Caco-2 (cell line): ENCODE data around the gene PABPN1. TPM values are rescaled to one million over a fixed set of nuclear protein-coding genes. Genes with fewer than 3 reads are reported as not detected.
A peak's percentile ranks its signal among the peaks of the same experiment; 100 is the strongest.

Experiments
- BruUV-seq: library from RNA; stranded (reverse); fragments of 400-500 nt; replicated peaks from 2 replicates; lab custom pipeline; 2021; lab: Mats Ljungman, UMichigan
- CTCF ChIA-PET: fragments of 300-600 bp; sonication (Branson Sonifier 250); formaldehyde crosslinking; loops from one replicate; lab custom pipeline; 2022; ENCODE audit warnings: antibody characterized with exemption; lab: Charles Lee
- POLR2A ChIA-PET: fragments of 300-600 bp; sonication (Branson Sonifier 250); formaldehyde crosslinking; loops from one replicate; lab custom pipeline; 2022; ENCODE audit warnings: antibody characterized with exemption; lab: Charles Lee
- DNase-seq, 2 experiments: peaks; one replicate each; pipeline versions ENCODE4 v3.0.0 to v3.0.0-alpha.2; 2020 to 2022
- H3K27me3 ChIP-seq: replicated peaks from 2 replicates; pipeline ENCODE4 v1.6.0; 2011; ENCODE audit warnings: low read length; ENCODE audit not compliant: control insufficient read depth, insufficient read depth
- H3K36me3 ChIP-seq: 2 replicates; pipeline ENCODE4 v1.5.1; 2011; ENCODE audit warnings: low read length; ENCODE audit not compliant: control insufficient read depth, insufficient read depth
- H3K4me1 ChIP-seq: fragments of 250-450 bp; sonication (Bioruptor Pico); 2 replicates; pipeline ENCODE4 v1.5.1; 2020; ENCODE audit warnings: mild to moderate bottlenecking
- H3K4me3 ChIP-seq: 2 replicates; pipeline ENCODE4 v1.5.1; 2011; ENCODE audit warnings: low read depth, mild to moderate bottlenecking, control low read depth, low read length
- H3K9me3 ChIP-seq: fragments of 250-450 bp; sonication (Bioruptor Pico); 2 replicates; pipeline ENCODE4 v1.5.1; 2020; ENCODE audit warnings: mild to moderate bottlenecking, moderate library complexity
- H3K27ac Mint-ChIP-seq: one replicate; pipeline ENCODE4 v1.8.0; 2022; ENCODE audit warnings: mixed read lengths; ENCODE audit not compliant: unreplicated experiment
- H3K27me3 Mint-ChIP-seq: one replicate; pipeline ENCODE4 v1.8.0; 2022; ENCODE audit warnings: mixed read lengths; ENCODE audit not compliant: insufficient read depth, unreplicated experiment
- H3K36me3 Mint-ChIP-seq: one replicate; pipeline ENCODE4 v1.8.0; 2022; ENCODE audit warnings: mild to moderate bottlenecking, mixed read lengths; ENCODE audit not compliant: insufficient read depth, unreplicated experiment
- H3K4me1 Mint-ChIP-seq: one replicate; pipeline ENCODE4 v1.8.0; 2022; ENCODE audit warnings: low read depth, mixed read lengths; ENCODE audit not compliant: unreplicated experiment
- H3K4me3 Mint-ChIP-seq: one replicate; pipeline ENCODE4 v1.8.0; 2022; ENCODE audit warnings: mild to moderate bottlenecking, moderate library complexity, mixed read lengths; ENCODE audit not compliant: unreplicated experiment
- H3K9me3 Mint-ChIP-seq: one replicate; pipeline ENCODE4 v1.8.0; 2022; ENCODE audit warnings: mixed read lengths; ENCODE audit not compliant: unreplicated experiment
- intact Hi-C: fragments of 100-400 bp; cut with micrococcal nuclease; formaldehyde crosslinking; loops from one replicate; pipeline ENCODE4 v1.10.0; 2022; ENCODE audit not compliant: unreplicated experiment
- total RNA-seq: library from RNA; stranded (reverse); gene quantifications from 2 replicates; pipeline ENCODE4 v1.2.3, GENCODE V29; 2022
- TF ChIP-seq, protein P1 (sequence below), 2 experiments: fragments of 200-600 bp in 1 of 2; IDR thresholded peaks; 1 replicate in 1 of 2; 2 replicates in 1 of 2; pipeline versions ENCODE4 v1.5.1 to v1.8.0; 2011 to 2022; ENCODE audit warnings: antibody characterized with exemption in 1 of 2, control low read depth in 1 of 2, inconsistent platforms in 1 of 2, low read depth in 1 of 2, low read length in 1 of 2, mild to moderate bottlenecking in 1 of 2, moderate library complexity in 1 of 2; ENCODE audit not compliant: insufficient read depth in 1 of 2, severe bottlenecking in 1 of 2, unreplicated experiment in 1 of 2

Gene PABPN1
- total RNA-seq, 1 experiment from 2014 or later = 202 TPM

- H3K36me3 Mint-ChIP-seq = no peaks in the 10 kb centered on the region
- ChIA-PET CTCF (no interaction called here), POLR2A (no interaction called here)
- H3K9me3 Mint-ChIP-seq = no peaks in the 10 kb centered on the region
- H3K4me3 Mint-ChIP-seq = no peak overlapping the region
- TF ChIP-seq, protein P1, sequence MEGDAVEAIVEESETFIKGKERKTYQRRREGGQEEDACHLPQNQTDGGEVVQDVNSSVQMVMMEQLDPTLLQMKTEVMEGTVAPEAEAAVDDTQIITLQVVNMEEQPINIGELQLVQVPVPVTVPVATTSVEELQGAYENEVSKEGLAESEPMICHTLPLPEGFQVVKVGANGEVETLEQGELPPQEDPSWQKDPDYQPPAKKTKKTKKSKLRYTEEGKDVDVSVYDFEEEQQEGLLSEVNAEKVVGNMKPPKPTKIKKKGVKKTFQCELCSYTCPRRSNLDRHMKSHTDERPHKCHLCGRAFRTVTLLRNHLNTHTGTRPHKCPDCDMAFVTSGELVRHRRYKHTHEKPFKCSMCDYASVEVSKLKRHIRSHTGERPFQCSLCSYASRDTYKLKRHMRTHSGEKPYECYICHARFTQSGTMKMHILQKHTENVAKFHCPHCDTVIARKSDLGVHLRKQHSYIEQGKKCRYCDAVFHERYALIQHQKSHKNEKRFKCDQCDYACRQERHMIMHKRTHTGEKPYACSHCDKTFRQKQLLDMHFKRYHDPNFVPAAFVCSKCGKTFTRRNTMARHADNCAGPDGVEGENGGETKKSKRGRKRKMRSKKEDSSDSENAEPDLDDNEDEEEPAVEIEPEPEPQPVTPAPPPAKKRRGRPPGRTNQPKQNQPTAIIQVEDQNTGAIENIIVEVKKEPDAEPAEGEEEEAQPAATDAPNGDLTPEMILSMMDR (IDR thresholded peaks at IDR 0.05; ENCODE audit: insufficient read depth in 1 of 2, low read depth in 1 of 2, low read length in 1 of 2, severe bottlenecking in 1 of 2, unreplicated experiment in 1 of 2) = no peak
- H3K27me3 ChIP-seq = no peaks in the 10 kb centered on the region
- BruUV-seq = no TSS peak
- H3K9me3 ChIP-seq = no peaks in the 10 kb centered on the region
- H3K4me3 ChIP-seq = no peak overlapping the region
- peaks cover 10% of the 10 kb centered on the region for H3K27me3 Mint-ChIP-seq
- no peak for DNase-seq
- H3K4me1 ChIP-seq = peaks cover 3% of the 10 kb centered on the region; the same call in 1 of the 2 replicates
- H3K36me3 ChIP-seq = no peaks in the 10 kb centered on the region
- peaks cover 13% of the 10 kb centered on the region for H3K4me1 Mint-ChIP-seq
- intact Hi-C loops = no loop called here
- no peak overlapping the region for H3K27ac Mint-ChIP-seq
These were observed 28.0 kb downstream of the PABPN1 start for GRCh38 chr14:23349156-23349845.

DNA sequence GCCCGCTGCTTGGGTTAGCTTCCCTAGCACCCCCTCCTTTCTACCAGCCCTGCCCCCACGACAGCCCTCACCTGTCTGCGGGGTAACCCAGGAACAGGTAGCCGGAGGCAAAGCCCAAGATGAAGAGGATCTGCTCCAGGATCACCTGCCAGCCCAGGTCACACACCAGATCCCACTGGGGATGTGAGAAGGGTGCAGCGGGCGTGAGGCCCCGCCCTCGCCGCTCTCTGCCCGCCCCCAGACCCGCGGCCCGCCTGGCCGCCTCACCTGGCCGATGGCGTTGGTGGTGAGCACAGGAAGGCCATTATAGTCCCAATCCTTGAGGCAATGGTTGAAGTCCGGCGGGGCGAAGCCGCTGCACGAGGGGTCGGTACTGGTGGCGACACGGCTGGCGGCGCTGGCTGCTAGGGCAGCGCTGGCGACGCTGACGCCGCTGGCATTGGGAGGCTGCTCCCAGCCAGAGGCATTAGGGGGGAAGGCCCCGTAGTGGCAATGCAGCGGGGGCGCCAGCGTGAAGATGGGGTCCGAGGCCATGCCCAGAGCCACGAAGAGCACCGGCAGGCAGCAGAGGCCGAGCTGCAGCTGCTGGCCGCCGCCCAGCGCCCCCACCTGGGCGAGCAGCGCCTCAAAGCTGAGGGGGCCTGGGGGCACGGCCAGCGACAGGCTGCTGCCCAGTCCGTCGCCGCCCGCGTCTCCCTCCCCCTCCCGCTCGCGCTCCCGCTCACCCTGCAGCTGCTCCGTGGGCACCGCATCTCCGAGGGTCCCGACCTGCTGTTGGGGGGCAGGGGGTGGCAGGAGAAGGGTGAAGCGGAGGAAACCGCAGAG lies 30.6 kb downstream of the PABPN1 start:
- BruUV-seq = no TSS peak
- H3K9me3 Mint-ChIP-seq = no peaks in the 10 kb centered on the region
- Histone ChIP-seq H3K36me3 (no peaks in the 10 kb centered on the region), H3K27me3 (no peaks in the 10 kb centered on the region), H3K4me3 (peak overlapping the region; percentile 53), H3K4me1 (0 out of 2 replicates have a peak, but pooled peaks cover 3% of the 10 kb centered on the region), H3K9me3 (no peaks in the 10 kb centered on the region)
- H3K4me3 Mint-ChIP-seq = peak overlapping the region; percentile 71
- no peaks in the 10 kb centered on the region for H3K36me3 Mint-ChIP-seq
- ChIA-PET CTCF (interaction anchor here (0.6 to 1.2 kb wide), 5 partner anchors 9 to 31 kb away, joined by 3 to 6 read pairs (median 3); partner anchors contain the start of gene PABPN1), POLR2A (interaction anchor here (0.6 to 1.1 kb wide), 3 partner anchors 30 to 114 kb away, joined by 3 to 8 read pairs (median 3); partner anchors contain the start of genes PABPN1 and RNF212B)
- no peak overlapping the region for H3K27ac Mint-ChIP-seq
- peaks cover 6% of the 10 kb centered on the region for H3K4me1 Mint-ChIP-seq
- TF ChIP-seq, protein P1 (IDR thresholded peaks at IDR 0.05; ENCODE audit: insufficient read depth in 1 of 2, low read depth in 1 of 2, low read length in 1 of 2, severe bottlenecking in 1 of 2, unreplicated experiment in 1 of 2) = no peak
- H3K27me3 Mint-ChIP-seq = peaks cover 17% of the 10 kb centered on the region
- DNase-seq = no peak
- intact Hi-C loops = loop anchor here (2.0 kb wide), 1 partner anchor 29 kb away; no protein-coding TSS in a partner anchor
